WTC11 (cell line): Measurements from ENCODE around the gene RGS7. TPM values are rescaled to one million over a fixed set of nuclear protein-coding genes. Genes with fewer than 3 reads are reported as not detected.

ENCODE experiments used
- ATAC-seq: fragments of 200-7000 bp; cut with Tn5 transposase; 2 replicates; pipeline ENCODE4 v1.10.0; 2021; ENCODE audit warnings: mild to moderate bottlenecking, moderate library complexity
- CTCF ChIA-PET: fragments of 300-600 bp; sonication (Branson Sonifier 250); formaldehyde crosslinking; loops from one replicate; lab custom pipeline; 2021; ENCODE audit warnings: antibody characterized with exemption; lab: Charles Lee
- POLR2A ChIA-PET: fragments of 350-600 bp; sonication (Branson Sonifier 250); formaldehyde crosslinking; loops from one replicate; lab custom pipeline; 2021; ENCODE audit warnings: antibody characterized with exemption; lab: Charles Lee
- DNase-seq: peaks from one replicate; pipeline ENCODE4 v3.0.0; 2021; ENCODE audit warnings: low spot score
- H3K27ac Mint-ChIP-seq: 2 replicates; pipeline ENCODE4 v1.8.0; 2021; ENCODE audit warnings: mixed read lengths
- H3K27me3 Mint-ChIP-seq: 2 replicates; pipeline ENCODE4 v1.8.0; 2021; ENCODE audit warnings: low read depth, mild to moderate bottlenecking, moderate library complexity, mixed read lengths
- H3K36me3 Mint-ChIP-seq: 2 replicates; pipeline ENCODE4 v1.8.0; 2021; ENCODE audit warnings: mixed read lengths
- H3K4me1 Mint-ChIP-seq: 2 replicates; pipeline ENCODE4 v1.8.0; 2022; ENCODE audit warnings: mixed read lengths
- H3K4me3 Mint-ChIP-seq: 2 replicates; pipeline ENCODE4 v1.8.0; 2021; ENCODE audit warnings: mild to moderate bottlenecking, moderate library complexity, mixed read lengths
- H3K9me3 Mint-ChIP-seq: 2 replicates; pipeline ENCODE4 v1.8.0; 2021; ENCODE audit warnings: mixed read lengths
- ATF1 ChIP-seq: sonication (generic); formaldehyde crosslinking; IDR thresholded peaks from 2 replicates; pipeline ENCODE4 v1.8.1; 2023; ENCODE audit warnings: mild to moderate bottlenecking, moderate library complexity, missing genetic modification reagents
- CTCF ChIP-seq: fragments of 200-600 bp; IDR thresholded peaks from 2 replicates; pipeline ENCODE4 v1.8.0; 2022; ENCODE audit warnings: antibody characterized with exemption
- EMX1 ChIP-seq: fragments of 250-450 bp; sonication (Bioruptor Pico); IDR thresholded peaks from 2 replicates; pipeline ENCODE4 v1.8.0; 2021; ENCODE audit warnings: mild to moderate bottlenecking
- ETV6 ChIP-seq: sonication (generic); formaldehyde crosslinking; IDR thresholded peaks from 2 replicates; pipeline ENCODE4 v1.8.1; 2022; ENCODE audit warnings: mild to moderate bottlenecking, missing genetic modification reagents
- KAT7 ChIP-seq: sonication (generic); formaldehyde crosslinking; IDR thresholded peaks from 2 replicates; pipeline ENCODE4 v1.8.1; 2023; ENCODE audit warnings: missing genetic modification reagents, mild to moderate bottlenecking, borderline replicate concordance
- MYBL2 ChIP-seq: sonication (generic); formaldehyde crosslinking; IDR thresholded peaks from 2 replicates; pipeline ENCODE4 v1.8.1; 2023; ENCODE audit warnings: mild to moderate bottlenecking, moderate library complexity, missing genetic modification reagents
- NFATC4 ChIP-seq: fragments of 250-450 bp; sonication (Bioruptor Pico); IDR thresholded peaks from 2 replicates; pipeline ENCODE4 v1.9.0; 2021; ENCODE audit warnings: mild to moderate bottlenecking
- NFYB ChIP-seq: sonication (generic); formaldehyde crosslinking; conservative IDR thresholded peaks from 2 replicates; pipeline ENCODE4 v1.8.0; 2022; ENCODE audit warnings: low read depth, missing genetic modification reagents
- RELA ChIP-seq: sonication (generic); formaldehyde crosslinking; IDR thresholded peaks from 2 replicates; pipeline ENCODE4 v1.8.1; 2022; ENCODE audit warnings: missing genetic modification reagents, mild to moderate bottlenecking, borderline replicate concordance
- SMAD4 ChIP-seq: sonication (generic); formaldehyde crosslinking; IDR thresholded peaks from 2 replicates; pipeline ENCODE4 v1.8.0; 2022; ENCODE audit warnings: mild to moderate bottlenecking, missing genetic modification reagents
- TEAD1 ChIP-seq: sonication (generic); formaldehyde crosslinking; IDR thresholded peaks from 2 replicates; pipeline ENCODE4 v1.8.0; 2022; ENCODE audit warnings: mild to moderate bottlenecking, missing genetic modification reagents
- ZNF219 ChIP-seq: sonication (generic); formaldehyde crosslinking; IDR thresholded peaks from 2 replicates; pipeline ENCODE4 v1.8.0; 2023; ENCODE audit warnings: missing genetic modification reagents, mild to moderate bottlenecking, borderline replicate concordance
- ZNF232 ChIP-seq: sonication (generic); formaldehyde crosslinking; IDR thresholded peaks from 2 replicates; pipeline ENCODE4 v1.8.0; 2022; ENCODE audit warnings: mild to moderate bottlenecking, missing genetic modification reagents
- ZSCAN18 ChIP-seq: fragments of 250-450 bp; sonication (Bioruptor Pico); IDR thresholded peaks from 2 replicates; pipeline ENCODE4 v2.1.2; 2022; ENCODE audit warnings: mild to moderate bottlenecking, moderate library complexity
- total RNA-seq: library from RNA; stranded (reverse); gene quantifications from 3 replicates; pipeline ENCODE4 v1.2.3, GENCODE V29; 2021
- TF ChIP-seq, protein P1 (sequence below): sonication (generic); formaldehyde crosslinking; conservative IDR thresholded peaks from 2 replicates; pipeline ENCODE4 v1.8.1; 2023; ENCODE audit warnings: mild to moderate bottlenecking, low read depth, missing genetic modification reagents, moderate library complexity
- TF ChIP-seq, protein P2 (sequence below): sonication (generic); formaldehyde crosslinking; conservative IDR thresholded peaks from 2 replicates; pipeline ENCODE4 v1.8.1; 2022; ENCODE audit warnings: mild to moderate bottlenecking, missing genetic modification reagents
- TF ChIP-seq, protein P3 (sequence below): sonication (generic); formaldehyde crosslinking; IDR thresholded peaks from 2 replicates; pipeline ENCODE4 v1.8.1; 2023; ENCODE audit warnings: mild to moderate bottlenecking, missing genetic modification reagents, borderline replicate concordance
- TF ChIP-seq, protein P4 (sequence below): sonication (generic); formaldehyde crosslinking; IDR thresholded peaks from 2 replicates; pipeline ENCODE4 v1.8.0; 2022; ENCODE audit warnings: mild to moderate bottlenecking, missing genetic modification reagents
- TF ChIP-seq, protein P5 (sequence below): sonication (generic); formaldehyde crosslinking; IDR thresholded peaks from 2 replicates; pipeline ENCODE4 v1.8.1; 2023; ENCODE audit warnings: mild to moderate bottlenecking, moderate library complexity, missing genetic modification reagents

Gene RGS7
- total RNA-seq, 1 experiment from 2014 or later, result 1.2 TPM

- ChIA-PET POLR2A (no interaction called here), CTCF (no interaction called here)
- H3K27ac Mint-ChIP-seq, result no peak overlapping the region; the same call in 1 of the 2 replicates
- peaks cover 13% of the 10 kb centered on the region for H3K9me3 Mint-ChIP-seq
- H3K36me3 Mint-ChIP-seq, result peaks cover 5% of the 10 kb centered on the region
- no peak for ATAC-seq
- peaks cover 13% of the 10 kb centered on the region for H3K4me1 Mint-ChIP-seq
- no peak overlapping the region for H3K4me3 Mint-ChIP-seq
- no peaks in the 10 kb centered on the region; the same call in 1 of the 2 replicates for H3K27me3 Mint-ChIP-seq
- TF ChIP-seq RELA (CRISPR knock-in tag) (no peak), CTCF (no peak), SMAD4 (CRISPR knock-in tag) (no peak), NFATC4 (no peak), ZSCAN18 (CRISPR knock-in tag) (no peak), ZNF232 (CRISPR knock-in tag) (no peak), TEAD1 (CRISPR knock-in tag) (no peak), ZNF219 (CRISPR knock-in tag) (no peak), ATF1 (CRISPR knock-in tag) (no peak)
- TF ChIP-seq, protein P1, sequence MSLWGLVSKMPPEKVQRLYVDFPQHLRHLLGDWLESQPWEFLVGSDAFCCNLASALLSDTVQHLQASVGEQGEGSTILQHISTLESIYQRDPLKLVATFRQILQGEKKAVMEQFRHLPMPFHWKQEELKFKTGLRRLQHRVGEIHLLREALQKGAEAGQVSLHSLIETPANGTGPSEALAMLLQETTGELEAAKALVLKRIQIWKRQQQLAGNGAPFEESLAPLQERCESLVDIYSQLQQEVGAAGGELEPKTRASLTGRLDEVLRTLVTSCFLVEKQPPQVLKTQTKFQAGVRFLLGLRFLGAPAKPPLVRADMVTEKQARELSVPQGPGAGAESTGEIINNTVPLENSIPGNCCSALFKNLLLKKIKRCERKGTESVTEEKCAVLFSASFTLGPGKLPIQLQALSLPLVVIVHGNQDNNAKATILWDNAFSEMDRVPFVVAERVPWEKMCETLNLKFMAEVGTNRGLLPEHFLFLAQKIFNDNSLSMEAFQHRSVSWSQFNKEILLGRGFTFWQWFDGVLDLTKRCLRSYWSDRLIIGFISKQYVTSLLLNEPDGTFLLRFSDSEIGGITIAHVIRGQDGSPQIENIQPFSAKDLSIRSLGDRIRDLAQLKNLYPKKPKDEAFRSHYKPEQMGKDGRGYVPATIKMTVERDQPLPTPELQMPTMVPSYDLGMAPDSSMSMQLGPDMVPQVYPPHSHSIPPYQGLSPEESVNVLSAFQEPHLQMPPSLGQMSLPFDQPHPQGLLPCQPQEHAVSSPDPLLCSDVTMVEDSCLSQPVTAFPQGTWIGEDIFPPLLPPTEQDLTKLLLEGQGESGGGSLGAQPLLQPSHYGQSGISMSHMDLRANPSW, result no peak
- TF ChIP-seq, protein P2, sequence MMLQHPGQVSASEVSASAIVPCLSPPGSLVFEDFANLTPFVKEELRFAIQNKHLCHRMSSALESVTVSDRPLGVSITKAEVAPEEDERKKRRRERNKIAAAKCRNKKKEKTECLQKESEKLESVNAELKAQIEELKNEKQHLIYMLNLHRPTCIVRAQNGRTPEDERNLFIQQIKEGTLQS (CRISPR knock-in tag), result no peak
- TF ChIP-seq, protein P3, sequence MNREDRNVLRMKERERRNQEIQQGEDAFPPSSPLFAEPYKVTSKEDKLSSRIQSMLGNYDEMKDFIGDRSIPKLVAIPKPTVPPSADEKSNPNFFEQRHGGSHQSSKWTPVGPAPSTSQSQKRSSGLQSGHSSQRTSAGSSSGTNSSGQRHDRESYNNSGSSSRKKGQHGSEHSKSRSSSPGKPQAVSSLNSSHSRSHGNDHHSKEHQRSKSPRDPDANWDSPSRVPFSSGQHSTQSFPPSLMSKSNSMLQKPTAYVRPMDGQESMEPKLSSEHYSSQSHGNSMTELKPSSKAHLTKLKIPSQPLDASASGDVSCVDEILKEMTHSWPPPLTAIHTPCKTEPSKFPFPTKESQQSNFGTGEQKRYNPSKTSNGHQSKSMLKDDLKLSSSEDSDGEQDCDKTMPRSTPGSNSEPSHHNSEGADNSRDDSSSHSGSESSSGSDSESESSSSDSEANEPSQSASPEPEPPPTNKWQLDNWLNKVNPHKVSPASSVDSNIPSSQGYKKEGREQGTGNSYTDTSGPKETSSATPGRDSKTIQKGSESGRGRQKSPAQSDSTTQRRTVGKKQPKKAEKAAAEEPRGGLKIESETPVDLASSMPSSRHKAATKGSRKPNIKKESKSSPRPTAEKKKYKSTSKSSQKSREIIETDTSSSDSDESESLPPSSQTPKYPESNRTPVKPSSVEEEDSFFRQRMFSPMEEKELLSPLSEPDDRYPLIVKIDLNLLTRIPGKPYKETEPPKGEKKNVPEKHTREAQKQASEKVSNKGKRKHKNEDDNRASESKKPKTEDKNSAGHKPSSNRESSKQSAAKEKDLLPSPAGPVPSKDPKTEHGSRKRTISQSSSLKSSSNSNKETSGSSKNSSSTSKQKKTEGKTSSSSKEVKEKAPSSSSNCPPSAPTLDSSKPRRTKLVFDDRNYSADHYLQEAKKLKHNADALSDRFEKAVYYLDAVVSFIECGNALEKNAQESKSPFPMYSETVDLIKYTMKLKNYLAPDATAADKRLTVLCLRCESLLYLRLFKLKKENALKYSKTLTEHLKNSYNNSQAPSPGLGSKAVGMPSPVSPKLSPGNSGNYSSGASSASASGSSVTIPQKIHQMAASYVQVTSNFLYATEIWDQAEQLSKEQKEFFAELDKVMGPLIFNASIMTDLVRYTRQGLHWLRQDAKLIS, result no peak
- no peak for DNase-seq
Observed at GRCh38 chr1:240772131-240772530, 584.9 kb downstream of the RGS7 start.

DNA sequence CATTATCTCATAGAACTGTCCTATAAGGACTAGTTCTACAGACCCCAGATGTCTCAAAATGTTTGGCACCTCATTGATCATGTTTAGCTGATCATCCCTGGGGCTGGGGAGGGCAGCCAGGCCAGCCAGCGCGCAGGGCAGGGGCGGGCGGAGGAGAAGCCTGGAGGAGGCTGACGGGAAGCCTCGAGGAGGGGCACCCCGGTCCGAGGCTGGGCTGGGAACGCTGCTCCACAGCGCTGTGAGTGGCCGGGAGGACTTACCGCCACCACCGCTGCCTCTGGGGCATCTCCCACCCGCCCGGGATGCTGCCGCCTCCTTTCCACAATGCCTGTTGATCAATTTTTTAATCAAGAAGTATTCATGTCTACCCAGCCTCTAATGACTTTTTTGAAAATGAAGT lies 585.6 kb downstream of the RGS7 start:
- DNase-seq, result no peak
- POLR2A ChIA-PET, result no interaction called here
- peaks cover 13% of the 10 kb centered on the region for H3K4me1 Mint-ChIP-seq

More for the DNA sequence above, 585.6 kb downstream of the RGS7 start:
- Mint-ChIP-seq H3K36me3 (peaks cover 5% of the 10 kb centered on the region), H3K27me3 (no peaks in the 10 kb centered on the region; the same call in 1 of the 2 replicates), H3K9me3 (peaks cover 13% of the 10 kb centered on the region), H3K27ac (no peak overlapping the region), H3K4me3 (no peak overlapping the region)
- TF ChIP-seq, protein P4, sequence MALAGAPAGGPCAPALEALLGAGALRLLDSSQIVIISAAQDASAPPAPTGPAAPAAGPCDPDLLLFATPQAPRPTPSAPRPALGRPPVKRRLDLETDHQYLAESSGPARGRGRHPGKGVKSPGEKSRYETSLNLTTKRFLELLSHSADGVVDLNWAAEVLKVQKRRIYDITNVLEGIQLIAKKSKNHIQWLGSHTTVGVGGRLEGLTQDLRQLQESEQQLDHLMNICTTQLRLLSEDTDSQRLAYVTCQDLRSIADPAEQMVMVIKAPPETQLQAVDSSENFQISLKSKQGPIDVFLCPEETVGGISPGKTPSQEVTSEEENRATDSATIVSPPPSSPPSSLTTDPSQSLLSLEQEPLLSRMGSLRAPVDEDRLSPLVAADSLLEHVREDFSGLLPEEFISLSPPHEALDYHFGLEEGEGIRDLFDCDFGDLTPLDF (CRISPR knock-in tag), result no peak
- TF ChIP-seq, protein P5, sequence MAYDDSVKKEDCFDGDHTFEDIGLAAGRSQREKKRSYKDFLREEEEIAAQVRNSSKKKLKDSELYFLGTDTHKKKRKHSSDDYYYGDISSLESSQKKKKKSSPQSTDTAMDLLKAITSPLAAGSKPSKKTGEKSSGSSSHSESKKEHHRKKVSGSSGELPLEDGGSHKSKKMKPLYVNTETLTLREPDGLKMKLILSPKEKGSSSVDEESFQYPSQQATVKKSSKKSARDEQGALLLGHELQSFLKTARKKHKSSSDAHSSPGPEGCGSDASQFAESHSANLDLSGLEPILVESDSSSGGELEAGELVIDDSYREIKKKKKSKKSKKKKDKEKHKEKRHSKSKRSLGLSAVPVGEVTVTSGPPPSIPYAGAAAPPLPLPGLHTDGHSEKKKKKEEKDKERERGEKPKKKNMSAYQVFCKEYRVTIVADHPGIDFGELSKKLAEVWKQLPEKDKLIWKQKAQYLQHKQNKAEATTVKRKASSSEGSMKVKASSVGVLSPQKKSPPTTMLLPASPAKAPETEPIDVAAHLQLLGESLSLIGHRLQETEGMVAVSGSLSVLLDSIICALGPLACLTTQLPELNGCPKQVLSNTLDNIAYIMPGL (CRISPR knock-in tag), result no peak
- TF ChIP-seq EMX1 (CRISPR knock-in tag) (no peak), RELA (CRISPR knock-in tag) (no peak), NFYB (no peak), MYBL2 (CRISPR knock-in tag) (no peak), KAT7 (CRISPR knock-in tag) (no peak), ETV6 (CRISPR knock-in tag) (no peak)
- CTCF ChIA-PET, result no interaction called here
- no peak for ATAC-seq
